ENCODE measurements around the gene RNU6-1. TPM values are rescaled to one million over a fixed set of nuclear protein-coding genes. Genes with fewer than 3 reads are reported as not detected.

The RNU6-1 gene
- total and polyA plus RNA-seq, 2 donors (not counting 1 experiment from before 2014, with no cell fraction given): not detected

DNA sequence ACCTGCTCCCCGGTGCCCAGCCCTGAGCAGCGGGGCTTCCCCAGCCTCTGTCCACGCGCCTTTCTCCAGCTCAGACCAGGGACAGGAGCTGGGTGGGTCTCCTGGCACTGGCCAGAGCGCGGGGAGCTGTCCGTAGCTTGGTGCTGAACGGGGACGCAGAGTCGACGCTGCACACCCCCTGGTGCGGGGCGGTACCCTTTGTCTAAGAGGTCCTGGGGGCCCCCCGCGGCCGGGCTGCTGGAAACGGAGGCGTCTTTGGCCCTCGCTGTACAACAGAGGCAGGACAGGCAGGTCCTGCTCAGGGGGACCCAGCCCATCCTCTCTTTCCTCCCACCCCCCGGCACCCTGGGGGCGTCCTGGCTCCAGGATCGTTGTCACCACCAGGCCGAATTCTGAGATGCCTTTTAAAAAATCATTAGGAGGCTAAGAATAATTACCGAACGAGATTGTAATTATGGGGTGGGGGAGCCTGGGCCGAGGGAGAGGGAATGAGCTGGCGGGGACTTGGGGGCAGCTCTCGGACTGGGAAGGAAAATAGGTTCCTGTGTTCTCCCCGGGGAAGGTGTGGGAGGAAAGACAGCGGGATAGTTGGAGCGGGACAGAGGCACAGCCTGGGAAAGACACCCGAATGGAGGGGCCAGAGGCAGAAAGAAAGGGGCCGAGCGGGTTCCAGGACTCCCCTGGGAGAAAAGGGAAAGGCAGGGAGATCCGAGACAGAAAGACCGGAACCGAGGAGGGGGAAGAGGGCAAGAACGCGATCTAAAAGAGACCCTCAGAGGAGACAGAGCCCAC, 18.7 kb downstream of the RNU6-1 start:
- no peak overlapping the region for H3K4me2 ChIP-seq (ENCODE audit: extremely low read depth, insufficient read depth, low read length)
- no peak overlapping the region for H3K9ac ChIP-seq (ENCODE audit: insufficient read depth, low read length)
- no peaks in the 10 kb centered on the region for H3K9me3 ChIP-seq (ENCODE audit: control insufficient read depth, insufficient read depth, low read depth, low read length)
- peak; percentile 54 to 56 for DNase-seq (ENCODE audit: low read depth in 2 of 2)
- H3K4me3 ChIP-seq (replicated peaks in 1 of 4; ENCODE audit: control extremely low read depth in 1 of 4, insufficient read depth in 1 of 4, low read depth in 3 of 4, low read length in 4 of 4): no peak overlapping the region
- TF ChIP-seq, protein P1, sequence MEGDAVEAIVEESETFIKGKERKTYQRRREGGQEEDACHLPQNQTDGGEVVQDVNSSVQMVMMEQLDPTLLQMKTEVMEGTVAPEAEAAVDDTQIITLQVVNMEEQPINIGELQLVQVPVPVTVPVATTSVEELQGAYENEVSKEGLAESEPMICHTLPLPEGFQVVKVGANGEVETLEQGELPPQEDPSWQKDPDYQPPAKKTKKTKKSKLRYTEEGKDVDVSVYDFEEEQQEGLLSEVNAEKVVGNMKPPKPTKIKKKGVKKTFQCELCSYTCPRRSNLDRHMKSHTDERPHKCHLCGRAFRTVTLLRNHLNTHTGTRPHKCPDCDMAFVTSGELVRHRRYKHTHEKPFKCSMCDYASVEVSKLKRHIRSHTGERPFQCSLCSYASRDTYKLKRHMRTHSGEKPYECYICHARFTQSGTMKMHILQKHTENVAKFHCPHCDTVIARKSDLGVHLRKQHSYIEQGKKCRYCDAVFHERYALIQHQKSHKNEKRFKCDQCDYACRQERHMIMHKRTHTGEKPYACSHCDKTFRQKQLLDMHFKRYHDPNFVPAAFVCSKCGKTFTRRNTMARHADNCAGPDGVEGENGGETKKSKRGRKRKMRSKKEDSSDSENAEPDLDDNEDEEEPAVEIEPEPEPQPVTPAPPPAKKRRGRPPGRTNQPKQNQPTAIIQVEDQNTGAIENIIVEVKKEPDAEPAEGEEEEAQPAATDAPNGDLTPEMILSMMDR (conservative IDR thresholded peaks at IDR 0.05 in 1 of 2, IDR thresholded peaks at IDR 0.05 in 1 of 2; ENCODE audit: low read depth in 1 of 2, low read length in 2 of 2): no peak
- no peak for TF ChIP-seq EZH2 (IDR thresholded peaks at IDR 0.05; ENCODE audit: low read length, missing control alignments)
- no peaks in the 10 kb centered on the region for H3K4me1 ChIP-seq (ENCODE audit: control insufficient read depth, extremely low read depth, insufficient read depth, low read length)
- H3K27ac ChIP-seq (ENCODE audit: insufficient read depth, low read length): no peak overlapping the region
- peaks cover 78% of the 10 kb centered on the region for H3K27me3 ChIP-seq (ENCODE audit: control insufficient read depth, insufficient read depth, low read length)
- no peaks in the 10 kb centered on the region for H4K20me1 ChIP-seq (ENCODE audit: control insufficient read depth, extremely low read depth, insufficient read depth, low read length)
- no peaks in the 10 kb centered on the region for H3K36me3 ChIP-seq (ENCODE audit: control insufficient read depth, insufficient read depth, low read length)
- no peak overlapping the region for H2AFZ ChIP-seq (ENCODE audit: low read length)
- H3K79me2 ChIP-seq (ENCODE audit: control insufficient read depth, insufficient read depth, low read length): no peaks in the 10 kb centered on the region

DNA sequence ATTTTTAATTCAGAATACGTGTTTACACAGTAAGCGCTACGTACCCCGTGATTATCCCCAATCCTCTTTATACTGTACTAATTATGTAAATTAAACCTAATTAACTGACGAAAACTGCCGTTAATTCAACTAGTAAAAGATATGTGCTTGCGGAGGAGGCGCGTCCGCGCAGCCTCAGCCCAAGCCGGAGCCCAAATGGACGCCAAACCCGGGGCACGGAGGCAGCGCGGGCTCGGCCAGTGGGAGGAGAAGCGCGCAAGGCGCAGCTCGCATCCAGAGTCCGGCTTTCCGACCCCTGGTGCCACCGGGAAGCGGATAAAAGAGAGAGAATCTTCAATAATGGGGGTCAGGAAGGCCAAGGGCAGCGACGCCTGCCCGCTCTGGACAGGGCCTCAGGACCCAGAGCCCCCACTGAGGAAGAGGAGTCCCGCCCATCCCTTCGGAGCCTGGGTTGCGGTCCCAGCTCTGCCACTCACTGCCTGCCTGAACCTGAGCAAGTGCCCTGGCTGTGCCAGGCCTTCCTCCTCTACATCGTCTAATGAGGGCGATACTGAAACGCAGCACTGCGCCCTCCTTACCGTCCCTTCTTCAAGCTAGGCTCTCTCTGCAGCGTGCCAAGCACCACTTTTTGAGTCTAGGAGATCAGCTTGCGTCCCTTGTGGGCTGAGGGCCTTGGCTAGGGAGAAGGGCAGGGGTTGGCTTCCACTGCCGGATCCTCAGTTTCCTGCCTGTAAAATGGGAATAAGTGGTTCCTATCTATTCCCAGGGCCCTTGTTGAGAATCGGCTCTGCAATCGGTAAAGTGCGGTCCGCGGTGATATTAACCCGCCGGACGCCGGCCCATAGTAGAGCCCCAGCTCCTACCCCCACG, 19.5 kb downstream of the RNU6-1 start:
- no peak overlapping the region for H3K27ac ChIP-seq (ENCODE audit: insufficient read depth, low read length)
- DNase-seq (ENCODE audit: low read depth in 2 of 2): no peak
- H3K9ac ChIP-seq (ENCODE audit: insufficient read depth, low read length): no peak overlapping the region
- H3K4me3 ChIP-seq (replicated peaks in 1 of 4; ENCODE audit: control extremely low read depth in 1 of 4, insufficient read depth in 1 of 4, low read depth in 3 of 4, low read length in 4 of 4): no peak overlapping the region
- TF ChIP-seq, protein P1 (conservative IDR thresholded peaks at IDR 0.05 in 1 of 2, IDR thresholded peaks at IDR 0.05 in 1 of 2; ENCODE audit: low read depth in 1 of 2, low read length in 2 of 2): no peak
- peak; percentile 97 for TF ChIP-seq EZH2 (IDR thresholded peaks at IDR 0.05; ENCODE audit: low read length, missing control alignments)
- H3K79me2 ChIP-seq (ENCODE audit: control insufficient read depth, insufficient read depth, low read length): no peaks in the 10 kb centered on the region
- peaks cover 69% of the 10 kb centered on the region for H3K27me3 ChIP-seq (ENCODE audit: control insufficient read depth, insufficient read depth, low read length)
- H3K9me3 ChIP-seq (ENCODE audit: control insufficient read depth, insufficient read depth, low read depth, low read length): no peaks in the 10 kb centered on the region
- H3K4me2 ChIP-seq (ENCODE audit: extremely low read depth, insufficient read depth, low read length): no peak overlapping the region
- H3K4me1 ChIP-seq (ENCODE audit: control insufficient read depth, extremely low read depth, insufficient read depth, low read length): no peaks in the 10 kb centered on the region
- no peaks in the 10 kb centered on the region for H4K20me1 ChIP-seq (ENCODE audit: control insufficient read depth, extremely low read depth, insufficient read depth, low read length)
- H3K36me3 ChIP-seq (ENCODE audit: control insufficient read depth, insufficient read depth, low read length): no peaks in the 10 kb centered on the region
- H2AFZ ChIP-seq (ENCODE audit: low read length): no peak overlapping the region

DNA sequence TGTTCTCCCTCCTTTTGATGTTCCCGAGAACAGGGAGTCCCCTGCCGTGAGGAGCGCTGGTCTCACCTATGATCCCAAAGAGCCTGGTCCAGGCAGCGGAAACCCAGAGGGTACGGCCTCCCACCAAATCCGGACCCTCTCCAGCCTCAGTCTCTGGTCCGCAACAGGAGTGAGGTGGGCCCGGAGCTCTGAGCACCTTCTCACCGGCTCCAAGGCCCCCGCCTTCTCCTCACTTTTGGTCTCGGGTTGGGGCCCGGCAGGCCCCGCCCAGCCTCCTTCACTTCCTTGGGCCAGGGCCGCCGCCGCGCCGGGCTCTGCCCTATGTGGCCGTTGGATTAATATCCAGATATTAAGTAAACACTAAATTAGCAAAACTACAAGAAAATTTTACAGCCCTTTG, 20.2 kb downstream of the RNU6-1 start:
- H3K4me3 ChIP-seq (replicated peaks in 1 of 4; ENCODE audit: control extremely low read depth in 1 of 4, insufficient read depth in 1 of 4, low read depth in 3 of 4, low read length in 4 of 4): no peak overlapping the region
- H3K79me2 ChIP-seq (ENCODE audit: control insufficient read depth, insufficient read depth, low read length): no peaks in the 10 kb centered on the region
- H3K9ac ChIP-seq (ENCODE audit: insufficient read depth, low read length): no peak overlapping the region
- no peak for DNase-seq (ENCODE audit: low read depth in 2 of 2)
- no peaks in the 10 kb centered on the region for H4K20me1 ChIP-seq (ENCODE audit: control insufficient read depth, extremely low read depth, insufficient read depth, low read length)
- no peak overlapping the region for H2AFZ ChIP-seq (ENCODE audit: low read length)
- H3K4me1 ChIP-seq (ENCODE audit: control insufficient read depth, extremely low read depth, insufficient read depth, low read length): no peaks in the 10 kb centered on the region
- H3K36me3 ChIP-seq (ENCODE audit: control insufficient read depth, insufficient read depth, low read length): no peaks in the 10 kb centered on the region
- H3K4me2 ChIP-seq (ENCODE audit: extremely low read depth, insufficient read depth, low read length): no peak overlapping the region
- H3K27me3 ChIP-seq (ENCODE audit: control insufficient read depth, insufficient read depth, low read length): peaks cover 64% of the 10 kb centered on the region
- no peaks in the 10 kb centered on the region for H3K9me3 ChIP-seq (ENCODE audit: control insufficient read depth, insufficient read depth, low read depth, low read length)
- H3K27ac ChIP-seq (ENCODE audit: insufficient read depth, low read length): no peak overlapping the region
- TF ChIP-seq, protein P1 (conservative IDR thresholded peaks at IDR 0.05 in 1 of 2, IDR thresholded peaks at IDR 0.05 in 1 of 2; ENCODE audit: low read depth in 1 of 2, low read length in 2 of 2): no peak
- TF ChIP-seq EZH2 (IDR thresholded peaks at IDR 0.05; ENCODE audit: low read length, missing control alignments): peak; percentile 23

Data from fibroblast of lung (primary cell).